Prostate gland (tissue), 2 donors: ENCODE results near the gene ABHD5. TPM values are rescaled to one million over a fixed set of nuclear protein-coding genes. Genes with fewer than 3 reads are reported as not detected.

Experiments used
- DNase-seq: peaks from one replicate; pipeline ENCODE4 v3.0.0-alpha.2; 2019; ENCODE audit warnings: low spot score
- H3K27ac ChIP-seq, 2 donors: fragments of 200-600 bp; sonication (generic); 2 replicates each; pipeline ENCODE4 v1.5.1; 2017 to 2019
- H3K27me3 ChIP-seq: fragments of 200-600 bp; sonication (generic); replicated peaks from 2 replicates; pipeline ENCODE4 v1.5.1; 2019; ENCODE audit not compliant: insufficient read depth
- H3K36me3 ChIP-seq, 2 donors: fragments of 200-600 bp; sonication (generic); 1 replicate in 1 of 2; 2 replicates in 1 of 2; pipeline versions ENCODE4 v1.5.1 to v1.8.1; 2017 to 2019
- H3K4me1 ChIP-seq: fragments of 200-600 bp; sonication (generic); replicated peaks from 2 replicates; pipeline ENCODE4 v1.5.1; 2019
- H3K4me3 ChIP-seq, 2 donors: fragments of 200-600 bp; sonication (generic); 2 replicates each; pipeline ENCODE4 v1.5.1; 2017 to 2019
- H3K9me3 ChIP-seq: fragments of 200-600 bp; sonication (generic); 2 replicates; pipeline ENCODE4 v1.5.1; 2017
- CTCF ChIP-seq, 4 experiments: fragments of 200-600 bp in 2 of 4; fragments of 450-650 bp in 2 of 4; sonication (generic) in 2 of 4; IDR thresholded peaks; 1 replicate in 3 of 4; 2 replicates in 1 of 4; pipeline ENCODE4 v1.5.1; 2016 to 2019; ENCODE audit warnings: antibody characterized with exemption in 4 of 4, mild to moderate bottlenecking in 2 of 4, moderate library complexity in 2 of 4
- POLR2A ChIP-seq: fragments of 450-650 bp; IDR thresholded peaks from one replicate; pipeline ENCODE4 v1.6.1; 2016; ENCODE audit warnings: antibody characterized with exemption, mild to moderate bottlenecking
- POLR2AphosphoS5 ChIP-seq: sonication (generic); formaldehyde crosslinking; IDR thresholded peaks from one replicate; pipeline ENCODE4 v1.6.1; 2017; ENCODE audit warnings: antibody characterized with exemption
- WGBS: methylation state at CpG from one replicate; pipeline ENCODE4 v1.1.5; 2018; 5-methylcytosine and 5-hydroxymethylcytosine counted together
- intact Hi-C: fragments of 100-400 bp; cut with DNase I; formaldehyde crosslinking; loops from one replicate; pipeline ENCODE4 v1.14.2; 2022
- total RNA-seq, 2 donors: library from RNA; depleted of rRNA; stranded (reverse); fragments of >200 nt; gene quantifications; one replicate each; pipeline ENCODE4 v1.1.0, GENCODE V29; 2016

Gene ABHD5
- total RNA-seq, 2 donors from 2014 or later, result 10.7 to 20.6 TPM

- intact Hi-C loops, result no loop called here
- 89% methylated on average over 3 of the region's 3 CpGs for WGBS
- DNase-seq, result no peak
Observed at GRCh38 chr3:43684944-43685343, 5.8 kb upstream of the ABHD5 start.

GRCh38 chr3:43685921-43686320 is 4.8 kb upstream of the ABHD5 start:
- WGBS, result 69% methylated on average over 4 of the region's 4 CpGs
- no peak overlapping the region for H3K4me3 ChIP-seq
- H3K9me3 ChIP-seq, result no peaks in the 10 kb centered on the region
- no peaks in the 10 kb centered on the region for H3K27me3 ChIP-seq
- no peaks in the 10 kb centered on the region for H3K4me1 ChIP-seq
- no peaks in the 10 kb centered on the region for H3K36me3 ChIP-seq
- intact Hi-C loops, result no loop called here
- TF ChIP-seq CTCF (IDR thresholded peaks at IDR 0.05) (no peak), POLR2A (no peak), POLR2AphosphoS5 (no peak)
- DNase-seq, result no peak
- H3K27ac ChIP-seq, result no peak overlapping the region

More at GRCh38 chr3:43684944-43685343, 5.8 kb upstream of the ABHD5 start:
- H3K36me3 ChIP-seq, result no peaks in the 10 kb centered on the region
- no peak overlapping the region for H3K4me3 ChIP-seq
- H3K27me3 ChIP-seq, result no peaks in the 10 kb centered on the region
- TF ChIP-seq POLR2AphosphoS5 (no peak), CTCF (IDR thresholded peaks at IDR 0.05) (no peak), POLR2A (no peak)
- no peak overlapping the region for H3K27ac ChIP-seq
- no peaks in the 10 kb centered on the region for H3K9me3 ChIP-seq
- no peaks in the 10 kb centered on the region for H3K4me1 ChIP-seq

- Histone ChIP-seq H3K9me3 (no peaks in the 10 kb centered on the region), H3K36me3 (no peaks in the 10 kb centered on the region), H3K27ac (no peak overlapping the region), H3K4me3 (no peak overlapping the region), H3K27me3 (no peaks in the 10 kb centered on the region), H3K4me1 (no peaks in the 10 kb centered on the region)
- TF ChIP-seq POLR2AphosphoS5 (no peak), CTCF (IDR thresholded peaks at IDR 0.05) (no peak), POLR2A (no peak)
- DNase-seq, result no peak
- intact Hi-C loops, result no loop called here
- 98% methylated on average over 4 of the region's 4 CpGs for WGBS
Observed at GRCh38 chr3:43686333-43686699, 4.4 kb upstream of the ABHD5 start.

GRCh38 chr3:43686700-43687498 is 3.8 kb upstream of the ABHD5 start:
- Histone ChIP-seq H3K27me3 (no peaks in the 10 kb centered on the region), H3K36me3 (no peaks in the 10 kb centered on the region), H3K27ac (no peak overlapping the region), H3K4me1 (no peaks in the 10 kb centered on the region), H3K4me3 (no peak overlapping the region), H3K9me3 (no peaks in the 10 kb centered on the region)
- intact Hi-C loops, result no loop called here
- no peak for DNase-seq
- 100% methylated on average over 2 of the region's 2 CpGs for WGBS
- no peak for TF ChIP-seq POLR2A
- TF ChIP-seq CTCF (IDR thresholded peaks at IDR 0.05), result no peak
- no peak for TF ChIP-seq POLR2AphosphoS5

GRCh38 chr3:43687499-43687811 is 3.3 kb upstream of the ABHD5 start:
- WGBS, result 100% methylated on average over 1 of the region's 1 CpG
- no peak overlapping the region for H3K27ac ChIP-seq
- no peak for TF ChIP-seq CTCF (IDR thresholded peaks at IDR 0.05)
- no peak for TF ChIP-seq POLR2AphosphoS5
- no peak for TF ChIP-seq POLR2A
- no peak for DNase-seq
- no peaks in the 10 kb centered on the region for H3K36me3 ChIP-seq
- H3K4me1 ChIP-seq, result no peaks in the 10 kb centered on the region
- H3K27me3 ChIP-seq, result no peaks in the 10 kb centered on the region
- H3K9me3 ChIP-seq, result no peaks in the 10 kb centered on the region
- no peak overlapping the region for H3K4me3 ChIP-seq
- intact Hi-C loops, result no loop called here
